H9 (cell line): ENCODE measurements around the gene EIF2S2. TPM values are rescaled to one million over a fixed set of nuclear protein-coding genes. Genes with fewer than 3 reads are reported as not detected.

Experiments
- DNase-seq: peaks from one replicate; pipeline ENCODE4 v3.0.0-alpha.2; 2017
- H2AFZ ChIP-seq: one replicate; pipeline ENCODE4 v1.6.1; 2013; ENCODE audit warnings: mild to moderate bottlenecking, low read length, control low read depth, moderate library complexity
- H2AK5ac ChIP-seq: 2 replicates; pipeline ENCODE4 v1.6.1; 2013; ENCODE audit warnings: low read length, control low read depth, mixed read lengths; ENCODE audit not compliant: insufficient read length
- H2BK120ac ChIP-seq: one replicate; pipeline ENCODE4 v1.6.1; 2013; ENCODE audit warnings: low read depth, mild to moderate bottlenecking, low read length, control low read depth, inconsistent platforms; ENCODE audit not compliant: poor library complexity, severe bottlenecking
- H2BK12ac ChIP-seq: 2 replicates; pipeline ENCODE4 v1.6.1; 2013; ENCODE audit warnings: low read length, control low read depth, mixed read lengths, low read depth; ENCODE audit not compliant: insufficient read length
- H2BK15ac ChIP-seq: 2 replicates; pipeline ENCODE4 v1.6.1; 2013; ENCODE audit warnings: low read depth, low read length, control low read depth
- H2BK20ac ChIP-seq: one replicate; pipeline ENCODE4 v1.6.1; 2013; ENCODE audit warnings: low read depth, mild to moderate bottlenecking, low read length, control low read depth, inconsistent platforms; ENCODE audit not compliant: poor library complexity, severe bottlenecking
- H2BK5ac ChIP-seq: 2 replicates; pipeline ENCODE4 v1.6.1; 2013; ENCODE audit warnings: low read length, control low read depth, mixed read lengths; ENCODE audit not compliant: insufficient read length
- H3K14ac ChIP-seq: 2 replicates; pipeline ENCODE4 v1.6.1; 2013; ENCODE audit warnings: low read length, control low read depth; ENCODE audit not compliant: insufficient read depth
- H3K18ac ChIP-seq: 2 replicates; pipeline ENCODE4 v1.6.1; 2013; ENCODE audit warnings: low read depth, mild to moderate bottlenecking, mixed read lengths, low read length, control low read depth; ENCODE audit not compliant: insufficient read length
- H3K23ac ChIP-seq: 2 replicates; pipeline ENCODE4 v1.6.1; 2013; ENCODE audit warnings: low read length, control low read depth, mixed read lengths, low read depth; ENCODE audit not compliant: insufficient read length
- H3K23me2 ChIP-seq: 2 replicates; pipeline ENCODE4 v1.6.1; 2013; ENCODE audit warnings: low read depth, mild to moderate bottlenecking, mixed read lengths, low read length, control low read depth; ENCODE audit not compliant: insufficient read length, poor library complexity, severe bottlenecking
- H3K27ac ChIP-seq: 2 replicates; pipeline ENCODE4 v1.5.1; 2013; ENCODE audit warnings: low read length, control low read depth, mixed read lengths, low read depth; ENCODE audit not compliant: insufficient read length
- H3K27me3 ChIP-seq: 2 replicates; pipeline ENCODE4 v1.6.1; 2013; ENCODE audit warnings: low read length, control low read depth, inconsistent platforms; ENCODE audit not compliant: insufficient read depth
- H3K4ac ChIP-seq: 2 replicates; pipeline ENCODE4 v1.6.1; 2013; ENCODE audit warnings: low read depth, mild to moderate bottlenecking, control low read depth, inconsistent platforms, low read length, moderate library complexity
- H3K4me1 ChIP-seq: 2 replicates; pipeline ENCODE4 v1.6.1; 2013; ENCODE audit warnings: low read length, control low read depth, inconsistent platforms; ENCODE audit not compliant: insufficient read depth
- H3K4me2 ChIP-seq: 2 replicates; pipeline ENCODE4 v1.6.1; 2013; ENCODE audit warnings: low read length, control low read depth, mixed read lengths; ENCODE audit not compliant: insufficient read length, insufficient read depth
- H3K56ac ChIP-seq: 2 replicates; pipeline ENCODE4 v1.6.1; 2013; ENCODE audit warnings: low read depth, mild to moderate bottlenecking, mixed read lengths, low read length, control low read depth; ENCODE audit not compliant: insufficient read length
- H3K79me1 ChIP-seq: 2 replicates; pipeline ENCODE4 v1.6.1; 2013; ENCODE audit warnings: low read depth, mild to moderate bottlenecking, moderate library complexity, low read length, control low read depth, inconsistent platforms; ENCODE audit not compliant: insufficient read depth, poor library complexity, severe bottlenecking
- H3K79me2 ChIP-seq: 2 replicates; pipeline ENCODE4 v1.6.1; 2013; ENCODE audit warnings: low read length, control low read depth, inconsistent platforms; ENCODE audit not compliant: insufficient read depth
- H3K9ac ChIP-seq: 2 replicates; pipeline ENCODE4 v1.6.1; 2013; ENCODE audit warnings: low read length, control low read depth, mixed read lengths; ENCODE audit not compliant: insufficient read length; ENCODE audit errors: extremely low read depth
- H3K9me3 ChIP-seq: one replicate; pipeline ENCODE4 v1.6.1; 2013; ENCODE audit warnings: low read depth, low read length, inconsistent platforms; ENCODE audit not compliant: control insufficient read depth
- H3T11ph ChIP-seq: one replicate; pipeline ENCODE4 v1.6.1; 2013; ENCODE audit warnings: mild to moderate bottlenecking, low read length, control low read depth, inconsistent platforms
- H4K20me1 ChIP-seq: one replicate; pipeline ENCODE4 v1.6.1; 2013; ENCODE audit not compliant: control insufficient read depth, insufficient read length, insufficient read depth
- H4K5ac ChIP-seq: 2 replicates; pipeline ENCODE4 v1.6.1; 2013; ENCODE audit warnings: low read depth, mild to moderate bottlenecking, mixed read lengths, low read length, control low read depth; ENCODE audit not compliant: insufficient read length
- H4K8ac ChIP-seq: replicated peaks from 2 replicates; pipeline ENCODE4 v1.6.1; 2013; ENCODE audit warnings: low read length, control low read depth, mixed read lengths, low read depth; ENCODE audit not compliant: insufficient read length
- H4K91ac ChIP-seq: 2 replicates; pipeline ENCODE4 v1.6.1; 2013; ENCODE audit warnings: low read depth, mild to moderate bottlenecking, moderate library complexity, mixed read lengths, low read length, control low read depth; ENCODE audit not compliant: insufficient read length
- H3K27ac Mint-ChIP-seq, 3 experiments: 2 replicates in 2 of 3; 3 replicates in 1 of 3; pipeline ENCODE4 v1.8.0; 2020 to 2021; ENCODE audit warnings: mixed read lengths in 3 of 3, mild to moderate bottlenecking in 1 of 3, moderate library complexity in 1 of 3
- H3K27me3 Mint-ChIP-seq: 2 replicates; pipeline ENCODE4 v1.8.0; 2021; ENCODE audit warnings: low read depth, mild to moderate bottlenecking, moderate library complexity, mixed read lengths
- H3K36me3 Mint-ChIP-seq, 3 experiments: 2 replicates in 2 of 3; 3 replicates in 1 of 3; pipeline ENCODE4 v1.8.0; 2020 to 2021; ENCODE audit warnings: low read depth in 3 of 3, mixed read lengths in 3 of 3; ENCODE audit not compliant: insufficient read depth in 1 of 3
- H3K4me1 Mint-ChIP-seq, 2 experiments: 2 replicates each; pipeline ENCODE4 v1.8.0; 2020; ENCODE audit warnings: mixed read lengths in 2 of 2
- H3K4me3 Mint-ChIP-seq, 2 experiments: 2 replicates in 1 of 2; 3 replicates in 1 of 2; pipeline ENCODE4 v1.8.0; 2020 to 2021; ENCODE audit warnings: mild to moderate bottlenecking in 2 of 2, mixed read lengths in 2 of 2, moderate library complexity in 1 of 2
- H3K9me3 Mint-ChIP-seq, 2 experiments: 2 replicates in 1 of 2; 3 replicates in 1 of 2; pipeline ENCODE4 v1.8.0; 2020; ENCODE audit warnings: mild to moderate bottlenecking in 2 of 2, mixed read lengths in 2 of 2, moderate library complexity in 1 of 2
- CTCF ChIP-seq: fragments of 200-600 bp; sonication (generic); conservative IDR thresholded peaks from 3 replicates; pipeline ENCODE4 v1.8.0; 2021; ENCODE audit warnings: antibody characterized with exemption, mild to moderate bottlenecking
- WGBS: extraction: QIAGEN DNeasy Blood & Tissue Kit; methylation state at CpG from one replicate; pipeline ENCODE4 v1.1.7; 2013; ENCODE audit warnings: missing lambda C conversion rate, low lambda C conversion rate, mixed read lengths; ENCODE audit not compliant: insufficient read length; ENCODE audit errors: extremely low coverage; 5-methylcytosine and 5-hydroxymethylcytosine counted together
- total RNA-seq: library from RNA; stranded (reverse); gene quantifications from 2 replicates; pipeline ENCODE4 v1.2.1, GENCODE V29; 2021

Gene EIF2S2
- total RNA-seq, 1 experiment from 2014 or later = 188 TPM

- Histone ChIP-seq H3K23me2 (peaks cover 15% of the 10 kb centered on the region), H4K91ac (no peak overlapping the region), H3K27ac (no peak overlapping the region), H3K27me3 (no peaks in the 10 kb centered on the region), H3K14ac (no peak overlapping the region), H2AK5ac (no peak overlapping the region), H2BK12ac (no peak overlapping the region), H3K18ac (no peak overlapping the region), H3K79me1 (peaks cover 7% of the 10 kb centered on the region), H3K9ac (no peak overlapping the region), H3K79me2 (peaks cover 46% of the 10 kb centered on the region), H2BK15ac (no peak overlapping the region), H3K4me1 (peaks cover 3% of the 10 kb centered on the region; the same call in 1 of the 2 replicates), H2BK20ac (no peak overlapping the region), H3T11ph (no peak overlapping the region), H4K20me1 (no peaks in the 10 kb centered on the region), H3K4ac (no peak overlapping the region), H2BK120ac (no peak overlapping the region), H2AFZ (no peak overlapping the region), H4K8ac (no peak overlapping the region), H4K5ac (no peak overlapping the region), H3K9me3 (no peaks in the 10 kb centered on the region), H2BK5ac (no peak overlapping the region), H3K56ac (no peak overlapping the region), H3K4me2 (no peak overlapping the region), H3K23ac (no peak overlapping the region)
- no peak for TF ChIP-seq CTCF
- peaks cover 26 to 33% of the 10 kb centered on the region in 2 experiments for H3K4me1 Mint-ChIP-seq
- H3K27me3 Mint-ChIP-seq = no peaks in the 10 kb centered on the region; the same call in 1 of the 2 replicates
- H3K36me3 Mint-ChIP-seq = peaks cover 43 to 63% (median 52%) of the 10 kb centered on the region in 3 experiments
- no peaks in the 10 kb centered on the region for H3K9me3 Mint-ChIP-seq
- whole genome bisulfite sequencing = no CpG with 5 or more reads among the region's 6 CpGs
- DNase-seq = no peak
- peak overlapping the region in 2 of 3 experiments; percentile 29 to 33; a peak in 1 of 7 replicates for H3K27ac Mint-ChIP-seq
- H3K4me3 Mint-ChIP-seq = peak overlapping the region; percentile 64 to 80
Observed at GRCh38 chr20:34109442-34109841, 2.6 kb downstream of the EIF2S2 start.
